IPS DF 4.7 (cell line): ENCODE measurements around the gene LRRC72.
"Not testable (repeated sequence)": the region's sequence is repeated elsewhere in the genome, so short reads cannot be mapped to it uniquely, and the experiment has no call there.

ENCODE experiments used
- DNase-seq: peaks from one replicate; pipeline ENCODE4 v3.0.0-alpha.2; 2013; ENCODE audit warnings: low spot score; ENCODE audit errors: extremely low read depth

LRRC72 gene

GRCh38 chr7:16579216-16579615 is 52.6 kb downstream of the LRRC72 start:
- DNase-seq = no peak

- DNase-seq = no peak
These were observed 54.7 kb downstream of the LRRC72 start for GRCh38 chr7:16581286-16581685.

GRCh38 chr7:16583834-16584233 is 57.2 kb downstream of the LRRC72 start:
- DNase-seq = no peak

- no peak for DNase-seq
These were observed 58.9 kb downstream of the LRRC72 start for GRCh38 chr7:16585540-16585939.

GRCh38 chr7:16586081-16586874 is 59.7 kb downstream of the LRRC72 start:
- DNase-seq = no peak

GRCh38 chr7:16587129-16587528 is 60.5 kb downstream of the LRRC72 start:
- DNase-seq = no peak

- DNase-seq = no peak
These were observed 61.2 kb downstream of the LRRC72 start for GRCh38 chr7:16587790-16588189.

- DNase-seq = no peak
These were observed 63.3 kb downstream of the LRRC72 start for GRCh38 chr7:16589881-16590280.

GRCh38 chr7:16590424-16590823 is 63.8 kb downstream of the LRRC72 start:
- no peak for DNase-seq

- no peak for DNase-seq
These were observed 65.8 kb downstream of the LRRC72 start for GRCh38 chr7:16592395-16592794.

- no peak for DNase-seq
These were observed 67.4 kb downstream of the LRRC72 start for GRCh38 chr7:16594061-16594460.

- DNase-seq = no peak
These were observed 68.1 kb downstream of the LRRC72 start for GRCh38 chr7:16594676-16595075.

GRCh38 chr7:16595596-16595995 is 69.0 kb downstream of the LRRC72 start:
- not testable (repeated sequence) for DNase-seq

- no peak for DNase-seq
These were observed 71.4 kb downstream of the LRRC72 start for GRCh38 chr7:16598015-16598414.

- no peak for DNase-seq
These were observed 73.2 kb downstream of the LRRC72 start for GRCh38 chr7:16599860-16600259.

- DNase-seq = no peak
These were observed 77.0 kb downstream of the LRRC72 start for GRCh38 chr7:16603633-16604032.

- DNase-seq = no peak
These were observed 77.4 kb downstream of the LRRC72 start for GRCh38 chr7:16604054-16604453.

GRCh38 chr7:16606704-16607103 is 80.1 kb downstream of the LRRC72 start:
- no peak for DNase-seq

GRCh38 chr7:16609842-16610450 is 83.3 kb downstream of the LRRC72 start:
- no peak for DNase-seq

- DNase-seq = no peak
These were observed 85.1 kb downstream of the LRRC72 start for GRCh38 chr7:16611711-16612110.

GRCh38 chr7:16615228-16615627 is 88.6 kb downstream of the LRRC72 start:
- no peak for DNase-seq

- DNase-seq = no peak
These were observed 89.5 kb downstream of the LRRC72 start for GRCh38 chr7:16616122-16616521.

- no peak for DNase-seq
These were observed 89.9 kb downstream of the LRRC72 start for GRCh38 chr7:16616542-16616941.
